GM19240 (cell line): ENCODE results near the gene FOXK2.

Experiments used
- DNase-seq: peaks from one replicate; pipeline ENCODE4 v3.0.0; 2011; ENCODE audit warnings: low spot score; ENCODE audit not compliant: insufficient read length

Gene FOXK2

GRCh38 chr17:82588266-82589175 lies 69.0 kb downstream of the FOXK2 start:
- DNase-seq, result no peak

GRCh38 chr17:82589851-82590180 lies 70.3 kb downstream of the FOXK2 start:
- DNase-seq, result no peak

- no peak for DNase-seq
Observed at GRCh38 chr17:82590216-82590615, 70.7 kb downstream of the FOXK2 start.

- DNase-seq, result no peak
Observed at GRCh38 chr17:82590881-82591539, 71.5 kb downstream of the FOXK2 start.

- no peak for DNase-seq
Observed at GRCh38 chr17:82592289-82592766, 72.8 kb downstream of the FOXK2 start.

GRCh38 chr17:82592767-82593589 lies 73.4 kb downstream of the FOXK2 start:
- DNase-seq, result no peak

- no peak for DNase-seq
Observed at GRCh38 chr17:82593590-82594087, 74.1 kb downstream of the FOXK2 start.

GRCh38 chr17:82594571-82594970 lies 75.0 kb downstream of the FOXK2 start:
- no peak for DNase-seq

- no peak for DNase-seq
Observed at GRCh38 chr17:82595893-82596292, 76.4 kb downstream of the FOXK2 start.

- no peak for DNase-seq
Observed at GRCh38 chr17:82596296-82596695, 76.8 kb downstream of the FOXK2 start.

- no peak for DNase-seq
Observed at GRCh38 chr17:82596837-82597672, 77.5 kb downstream of the FOXK2 start.

GRCh38 chr17:82598256-82599119 lies 79.0 kb downstream of the FOXK2 start:
- no peak for DNase-seq

- no peak for DNase-seq
Observed at GRCh38 chr17:82599674-82600661, 80.4 kb downstream of the FOXK2 start.

GRCh38 chr17:82600731-82601446 lies 81.4 kb downstream of the FOXK2 start:
- DNase-seq, result no peak

GRCh38 chr17:82601447-82602000 lies 82.0 kb downstream of the FOXK2 start:
- DNase-seq, result no peak

GRCh38 chr17:82602487-82602886 lies 83.0 kb downstream of the FOXK2 start:
- DNase-seq, result no peak

GRCh38 chr17:82602986-82603710 lies 83.6 kb downstream of the FOXK2 start:
- DNase-seq, result no peak
